CD4-positive, CD25-positive, alpha-beta regulatory T cell (primary cell): Measurements from ENCODE around the gene TM4SF1. TPM values are rescaled to one million over a fixed set of nuclear protein-coding genes. Genes with fewer than 3 reads are reported as not detected.

Experiments
- ATAC-seq, 2 donors: fragments of 150-1000 bp; cut with Tn5 transposase; one replicate each; pipeline ENCODE4 v1.10.0; 2021; ENCODE audit warnings: low read depth in 2 of 2, moderate number of reproducible peaks in 2 of 2, moderate library complexity in 1 of 2
- DNase-seq, 3 donors: peaks; one replicate each; pipeline versions ENCODE4 v3.0.0 to v3.0.0-alpha.2; 2012 to 2022; ENCODE audit warnings: mixed read lengths in 1 of 3
- H3K27ac ChIP-seq: one replicate; pipeline ENCODE4 v1.7.0; 2013; ENCODE audit warnings: mild to moderate bottlenecking, low read length; ENCODE audit not compliant: insufficient read depth, poor library complexity, severe bottlenecking
- H3K27me3 ChIP-seq: one replicate; pipeline ENCODE4 v1.7.0; 2013; ENCODE audit warnings: low read length; ENCODE audit not compliant: control insufficient read depth, insufficient read depth
- H3K36me3 ChIP-seq: one replicate; pipeline ENCODE4 v1.7.0; 2013; ENCODE audit warnings: mild to moderate bottlenecking, low read length, moderate library complexity; ENCODE audit not compliant: control insufficient read depth, insufficient read depth
- H3K4me1 ChIP-seq: 2 replicates; pipeline ENCODE4 v1.7.0; 2013; ENCODE audit warnings: mild to moderate bottlenecking, low read length; ENCODE audit not compliant: insufficient read depth, control insufficient read depth, poor library complexity, severe bottlenecking
- H3K4me3 ChIP-seq: one replicate; pipeline ENCODE4 v1.7.0; 2013; ENCODE audit warnings: low read depth, mild to moderate bottlenecking, low read length, moderate library complexity
- H3K9me3 ChIP-seq, 2 experiments: 1 replicate in 1 of 2; 2 replicates in 1 of 2; pipeline ENCODE4 v1.7.0; 2013; ENCODE audit warnings: low read length in 2 of 2, mild to moderate bottlenecking in 1 of 2, moderate library complexity in 1 of 2; ENCODE audit not compliant: control insufficient read depth in 2 of 2
- H3K27ac Mint-ChIP-seq, 3 donors: one replicate each; pipeline ENCODE4 v1.8.0; 2020 to 2022; ENCODE audit warnings: mild to moderate bottlenecking in 3 of 3, mixed read lengths in 3 of 3, moderate library complexity in 2 of 3
- H3K27me3 Mint-ChIP-seq: one replicate; pipeline ENCODE4 v1.8.0; 2022; ENCODE audit warnings: mild to moderate bottlenecking, mixed read lengths
- H3K36me3 Mint-ChIP-seq: one replicate; pipeline ENCODE4 v1.8.0; 2020; ENCODE audit warnings: mixed read lengths
- H3K4me1 Mint-ChIP-seq, 4 donors: one replicate each; pipeline ENCODE4 v1.8.0; 2020 to 2022; ENCODE audit warnings: mixed read lengths in 4 of 4, mild to moderate bottlenecking in 1 of 4
- H3K4me3 Mint-ChIP-seq, 4 donors: one replicate each; pipeline ENCODE4 v1.8.0; 2020 to 2022; ENCODE audit warnings: mild to moderate bottlenecking in 4 of 4, mixed read lengths in 4 of 4, moderate library complexity in 3 of 4
- H3K9me3 Mint-ChIP-seq, 7 donors: one replicate each; pipeline ENCODE4 v1.8.0; 2020 to 2022; ENCODE audit warnings: mixed read lengths in 7 of 7, mild to moderate bottlenecking in 3 of 7, moderate library complexity in 2 of 7
- polyA plus RNA-seq, 4 donors: library from polyadenylated mRNA; unstranded; fragments of 300-500 nt; fragmentation: Illumina TruSeq; gene quantifications; one replicate each; pipeline ENCODE4 v1.2.3, GENCODE V29; 2021
- total RNA-seq: library from RNA; stranded (reverse); gene quantifications from one replicate; pipeline ENCODE4 v1.2.3, GENCODE V29; 2022

The TM4SF1 gene
- total and polyA plus RNA-seq, 5 donors from 2014 or later, result 0.44 TPM; not detected in 4

- no peaks in the 10 kb centered on the region for H3K36me3 ChIP-seq
- H3K4me3 ChIP-seq, result no peak overlapping the region
- H3K27me3 ChIP-seq, result peaks cover 2% of the 10 kb centered on the region
- Mint-ChIP-seq H3K36me3 (no peaks in the 10 kb centered on the region), H3K27me3 (peaks cover 18% of the 10 kb centered on the region), H3K27ac (no peak overlapping the region), H3K4me3 (no peak overlapping the region), H3K4me1 (no peaks in the 10 kb centered on the region), H3K9me3 (peaks cover 0 to 2% (median 0%) of the 10 kb centered on the region in 7 donors)
- no peak for DNase-seq
- H3K4me1 ChIP-seq, result no peaks in the 10 kb centered on the region
- H3K27ac ChIP-seq, result no peak overlapping the region
- no peak for ATAC-seq
- H3K9me3 ChIP-seq, result no peaks in the 10 kb centered on the region
Observed at GRCh38 chr3:149325581-149325980, 51.9 kb downstream of the TM4SF1 start.

- Histone ChIP-seq H3K9me3 (no peaks in the 10 kb centered on the region), H3K36me3 (no peaks in the 10 kb centered on the region), H3K27ac (no peak overlapping the region), H3K27me3 (peaks cover 2% of the 10 kb centered on the region), H3K4me3 (no peak overlapping the region), H3K4me1 (no peaks in the 10 kb centered on the region)
- H3K4me1 Mint-ChIP-seq, result no peaks in the 10 kb centered on the region
- DNase-seq (no peak), ATAC-seq (no peak)
- peaks cover 12% of the 10 kb centered on the region for H3K27me3 Mint-ChIP-seq
- no peaks in the 10 kb centered on the region for H3K36me3 Mint-ChIP-seq
- H3K4me3 Mint-ChIP-seq, result no peak overlapping the region
- H3K27ac Mint-ChIP-seq, result no peak overlapping the region
- peaks cover 0 to 2% (median 0%) of the 10 kb centered on the region in 7 donors for H3K9me3 Mint-ChIP-seq
Observed at GRCh38 chr3:149324332-149324731, 53.1 kb downstream of the TM4SF1 start.

DNA sequence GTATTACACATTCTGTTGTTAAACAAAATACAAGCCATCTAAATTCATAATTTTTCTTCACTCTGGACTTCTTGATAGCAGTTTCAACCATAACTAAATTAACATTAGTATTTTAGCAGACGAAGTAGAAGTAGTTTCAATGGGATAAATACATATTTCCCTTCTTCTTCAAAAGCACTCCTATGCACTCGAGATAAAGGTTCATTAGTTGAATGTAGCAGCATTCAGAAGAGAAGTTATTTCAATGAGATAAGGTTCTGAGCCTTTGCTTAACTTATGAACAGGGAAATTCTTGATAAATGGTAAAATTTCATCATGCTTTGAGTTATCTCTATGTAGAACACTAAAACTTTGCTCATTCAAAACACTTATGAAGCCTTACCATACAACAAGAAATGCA is 55.8 kb downstream of the TM4SF1 start:
- Histone ChIP-seq H3K4me3 (no peak overlapping the region), H3K27me3 (peaks cover 4% of the 10 kb centered on the region), H3K9me3 (no peaks in the 10 kb centered on the region), H3K36me3 (no peaks in the 10 kb centered on the region), H3K4me1 (no peaks in the 10 kb centered on the region), H3K27ac (no peak overlapping the region)
- Mint-ChIP-seq H3K4me3 (no peak overlapping the region), H3K4me1 (no peaks in the 10 kb centered on the region), H3K27me3 (peaks cover 10% of the 10 kb centered on the region), H3K27ac (no peak overlapping the region), H3K36me3 (no peaks in the 10 kb centered on the region), H3K9me3 (peaks cover 0 to 1% (median 0%) of the 10 kb centered on the region in 7 donors)
- ATAC-seq, result no peak
- DNase-seq, result no peak

DNA sequence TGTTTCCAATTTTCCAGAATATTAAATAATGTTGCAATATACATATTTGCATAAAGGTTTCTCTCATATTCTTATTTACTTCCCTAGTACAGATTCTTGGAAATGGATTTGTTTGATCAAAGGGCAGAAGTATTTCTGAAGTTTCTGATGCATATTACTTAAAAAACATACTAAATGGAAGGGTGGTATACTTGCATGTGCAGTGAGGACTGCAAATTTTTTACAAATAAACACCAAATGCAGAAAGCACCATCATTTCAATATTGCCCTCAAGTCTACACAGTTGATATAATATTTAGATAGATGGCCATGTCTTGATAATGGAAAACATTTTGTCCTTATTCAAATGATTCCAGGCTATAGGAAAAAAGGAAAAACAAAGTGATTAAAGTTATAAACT is 56.3 kb downstream of the TM4SF1 start:
- Histone ChIP-seq H3K27me3 (peaks cover 4% of the 10 kb centered on the region), H3K36me3 (no peaks in the 10 kb centered on the region), H3K9me3 (no peaks in the 10 kb centered on the region), H3K27ac (no peak overlapping the region), H3K4me3 (no peak overlapping the region), H3K4me1 (no peaks in the 10 kb centered on the region)
- H3K27me3 Mint-ChIP-seq, result peaks cover 10% of the 10 kb centered on the region
- H3K4me3 Mint-ChIP-seq, result no peak overlapping the region
- H3K36me3 Mint-ChIP-seq, result no peaks in the 10 kb centered on the region
- no peak overlapping the region for H3K27ac Mint-ChIP-seq
- ATAC-seq (no peak), DNase-seq (no peak)
- peaks cover 0 to 1% (median 0%) of the 10 kb centered on the region in 7 donors for H3K9me3 Mint-ChIP-seq
- no peaks in the 10 kb centered on the region for H3K4me1 Mint-ChIP-seq

DNA sequence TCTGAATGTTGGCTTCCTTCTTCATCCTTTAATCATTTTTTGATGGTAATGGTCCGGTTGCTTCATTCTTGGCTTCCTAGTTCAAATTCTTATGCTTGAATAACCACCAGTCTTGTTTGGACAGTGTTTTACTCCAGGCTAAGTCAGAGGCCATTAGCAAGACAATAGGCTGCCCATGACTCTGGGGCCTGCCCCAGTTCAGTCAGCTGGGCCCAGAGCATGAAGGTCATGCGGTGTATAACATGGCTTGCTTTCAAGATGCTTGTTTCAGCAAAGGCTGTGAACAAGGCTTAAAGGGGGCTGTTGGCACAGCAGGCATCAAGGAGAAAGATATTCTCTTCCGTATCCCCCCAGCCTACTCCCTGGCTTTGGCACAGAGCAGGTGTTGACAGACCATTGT is 57.7 kb downstream of the TM4SF1 start:
- H3K27me3 Mint-ChIP-seq, result peaks cover 18% of the 10 kb centered on the region
- no peak overlapping the region for H3K4me3 Mint-ChIP-seq

More for the DNA sequence above, 57.7 kb downstream of the TM4SF1 start:
- DNase-seq (no peak), ATAC-seq (no peak)
- H3K4me3 ChIP-seq, result no peak overlapping the region
- H3K27me3 ChIP-seq, result peaks cover 4% of the 10 kb centered on the region
- no peak overlapping the region for H3K27ac ChIP-seq
- H3K36me3 ChIP-seq, result no peaks in the 10 kb centered on the region
- Mint-ChIP-seq H3K4me1 (no peaks in the 10 kb centered on the region), H3K27ac (no peak overlapping the region), H3K36me3 (no peaks in the 10 kb centered on the region), H3K9me3 (peaks cover 0 to 1% (median 0%) of the 10 kb centered on the region in 7 donors)
- H3K9me3 ChIP-seq, result no peaks in the 10 kb centered on the region
- H3K4me1 ChIP-seq, result no peaks in the 10 kb centered on the region

Other genes with a start within 250 kb of the TM4SF1 start
- 21.9 TPM for gene HPS3, start 248.0 kb downstream of the TM4SF1 start, total RNA-seq
- gene HPS3, start 248.0 kb downstream of the TM4SF1 start, polyA plus RNA-seq, result 10 to 100 TPM; 35.5 to 42.7 (median 37.5) TPM
- gene CP, start 155.8 kb downstream of the TM4SF1 start, total RNA-seq, result not detected
- gene CP, start 155.8 kb downstream of the TM4SF1 start, polyA plus RNA-seq, result under 1 TPM in 3 of 4 donors, not detected in 1; 0.08 to 0.44 (median 0.15) TPM
- not detected for gene TM4SF18, start 44.0 kb downstream of the TM4SF1 start, total RNA-seq
- gene TM4SF18, start 44.0 kb downstream of the TM4SF1 start, polyA plus RNA-seq, result not detected
- gene TM4SF4, start 97.0 kb upstream of the TM4SF1 start, total RNA-seq, result not detected
- not detected for gene TM4SF4, start 97.0 kb upstream of the TM4SF1 start, polyA plus RNA-seq